Stimulated activated naive B cell treated with anti-CD40 and anti-IgM and Interleukin-4, amounts not matched to agents 10 μg/mL and 1 μg/mL and 100 μg/mL, for 72 hours (primary cell): Measurements from ENCODE around the gene CREG1.

Experiments used
- ATAC-seq, 2 donors: fragments of 150-1000 bp; cut with Tn5 transposase; replicated peaks; 2 replicates each; pipeline ENCODE4 v1.10.0; 2021; ENCODE audit warnings: moderate library complexity in 1 of 2
- DNase-seq: peaks from one replicate; pipeline ENCODE4 v3.0.0; 2021
- H3K27ac Mint-ChIP-seq: one replicate; pipeline ENCODE4 v1.8.0; 2022; ENCODE audit warnings: mild to moderate bottlenecking, mixed read lengths
- H3K27me3 Mint-ChIP-seq, 2 donors: one replicate each; pipeline ENCODE4 v1.8.0; 2022; ENCODE audit warnings: mixed read lengths in 2 of 2
- H3K36me3 Mint-ChIP-seq, 2 donors: one replicate each; pipeline ENCODE4 v1.8.0; 2022; ENCODE audit warnings: mixed read lengths in 2 of 2, mild to moderate bottlenecking in 1 of 2
- H3K4me1 Mint-ChIP-seq, 2 donors: one replicate each; pipeline ENCODE4 v1.8.0; 2022; ENCODE audit warnings: mixed read lengths in 2 of 2, mild to moderate bottlenecking in 1 of 2
- H3K4me3 Mint-ChIP-seq, 2 donors: one replicate each; pipeline ENCODE4 v1.8.0; 2022; ENCODE audit warnings: mild to moderate bottlenecking in 2 of 2, mixed read lengths in 2 of 2, moderate library complexity in 1 of 2
- H3K9me3 Mint-ChIP-seq, 2 donors: one replicate each; pipeline ENCODE4 v1.8.0; 2022; ENCODE audit warnings: mixed read lengths in 2 of 2, mild to moderate bottlenecking in 1 of 2

CREG1 gene

GRCh38 chr1:167532964-167533824 is 20.4 kb downstream of the CREG1 start:
- no peak for DNase-seq
- Mint-ChIP-seq H3K36me3 (no peaks in the 10 kb centered on the region), H3K4me3 (no peak overlapping the region), H3K9me3 (no peaks in the 10 kb centered on the region), H3K27me3 (no peaks in the 10 kb centered on the region), H3K27ac (no peak overlapping the region), H3K4me1 (peaks cover 0 to 2% of the 10 kb centered on the region in 2 donors)
- ATAC-seq: no peak

GRCh38 chr1:167532375-167532774 is 21.2 kb downstream of the CREG1 start:
- H3K27ac Mint-ChIP-seq: peak overlapping the region; percentile 32
- H3K4me3 Mint-ChIP-seq: no peak overlapping the region
- H3K4me1 Mint-ChIP-seq: no peaks in the 10 kb centered on the region
- no peaks in the 10 kb centered on the region for H3K9me3 Mint-ChIP-seq
- H3K36me3 Mint-ChIP-seq: no peaks in the 10 kb centered on the region
- ATAC-seq (no peak), DNase-seq (no peak)
- H3K27me3 Mint-ChIP-seq: no peaks in the 10 kb centered on the region

DNA sequence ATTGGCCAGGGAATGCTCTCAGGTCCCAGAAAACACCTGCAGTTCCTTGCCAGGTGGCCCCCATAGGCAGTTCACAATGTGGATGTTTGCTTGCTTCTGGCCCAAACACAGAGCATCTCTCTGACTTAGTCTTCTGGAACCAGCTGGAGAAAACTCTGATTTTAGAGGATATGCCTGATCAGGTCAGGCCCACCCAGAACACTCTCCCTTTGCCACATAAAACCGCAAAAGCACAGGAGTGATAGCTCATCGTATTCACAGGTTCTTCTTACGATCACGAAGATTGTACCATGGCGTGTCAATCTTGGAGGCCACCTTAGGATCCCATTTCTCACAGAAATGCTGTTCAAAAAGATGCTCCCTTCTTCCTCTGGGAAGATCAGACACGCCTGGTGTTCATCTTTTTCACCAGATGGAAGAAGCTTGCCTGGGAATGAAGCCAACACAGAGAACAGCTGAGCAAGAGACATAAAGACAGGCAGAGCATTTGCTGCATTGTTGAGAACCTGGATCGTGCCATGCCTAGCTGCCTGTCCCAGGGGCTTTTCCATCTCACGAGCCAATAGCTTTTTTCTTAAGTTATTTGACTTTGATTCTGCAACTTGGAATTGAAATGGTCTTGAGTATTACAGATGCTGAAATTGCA is 23.6 kb downstream of the CREG1 start:
- H3K36me3 Mint-ChIP-seq: no peaks in the 10 kb centered on the region
- no peak overlapping the region for H3K4me3 Mint-ChIP-seq
- H3K9me3 Mint-ChIP-seq: no peaks in the 10 kb centered on the region
- no peak overlapping the region for H3K27ac Mint-ChIP-seq
- no peaks in the 10 kb centered on the region for H3K4me1 Mint-ChIP-seq
- DNase-seq (no peak), ATAC-seq (no peak)
- peaks cover 5 to 10% of the 10 kb centered on the region in 2 donors for H3K27me3 Mint-ChIP-seq

DNA sequence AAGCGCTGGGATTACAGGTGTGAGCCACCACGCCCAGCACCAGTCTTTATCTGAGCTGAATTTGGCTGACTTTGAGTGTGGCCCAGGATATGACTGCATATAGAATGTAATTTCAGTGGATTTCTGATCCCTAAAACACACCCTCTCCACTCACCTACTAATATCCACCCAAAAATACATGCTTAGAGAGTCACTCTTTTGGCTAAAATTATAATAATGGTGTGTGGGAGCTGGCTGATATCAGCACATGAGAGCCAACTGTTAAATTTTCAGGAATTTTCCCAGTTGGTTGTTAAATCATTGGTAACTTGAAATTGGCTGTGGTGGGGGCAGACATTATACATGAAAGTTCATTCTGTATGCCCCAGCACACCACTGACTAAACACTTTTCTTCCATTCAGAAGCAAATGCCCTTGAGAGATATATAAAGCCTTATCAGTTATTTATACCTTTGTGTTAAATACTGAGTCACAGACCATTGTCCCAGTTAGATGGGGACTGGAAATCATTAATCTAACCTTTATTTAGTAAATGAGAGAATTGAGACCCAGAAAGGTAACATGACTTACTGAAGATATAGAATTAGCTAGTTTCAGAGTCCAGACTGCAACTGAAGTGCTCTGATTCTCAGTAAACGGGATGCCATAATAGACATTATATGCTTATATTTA is 25.4 kb downstream of the CREG1 start:
- peaks cover 5 to 10% of the 10 kb centered on the region in 2 donors for H3K27me3 Mint-ChIP-seq
- H3K4me3 Mint-ChIP-seq: no peak overlapping the region
- DNase-seq (no peak), ATAC-seq (no peak)
- no peaks in the 10 kb centered on the region for H3K4me1 Mint-ChIP-seq
- H3K9me3 Mint-ChIP-seq: peaks cover 0 to 1% of the 10 kb centered on the region in 2 donors
- no peaks in the 10 kb centered on the region for H3K36me3 Mint-ChIP-seq
- no peak overlapping the region for H3K27ac Mint-ChIP-seq

DNA sequence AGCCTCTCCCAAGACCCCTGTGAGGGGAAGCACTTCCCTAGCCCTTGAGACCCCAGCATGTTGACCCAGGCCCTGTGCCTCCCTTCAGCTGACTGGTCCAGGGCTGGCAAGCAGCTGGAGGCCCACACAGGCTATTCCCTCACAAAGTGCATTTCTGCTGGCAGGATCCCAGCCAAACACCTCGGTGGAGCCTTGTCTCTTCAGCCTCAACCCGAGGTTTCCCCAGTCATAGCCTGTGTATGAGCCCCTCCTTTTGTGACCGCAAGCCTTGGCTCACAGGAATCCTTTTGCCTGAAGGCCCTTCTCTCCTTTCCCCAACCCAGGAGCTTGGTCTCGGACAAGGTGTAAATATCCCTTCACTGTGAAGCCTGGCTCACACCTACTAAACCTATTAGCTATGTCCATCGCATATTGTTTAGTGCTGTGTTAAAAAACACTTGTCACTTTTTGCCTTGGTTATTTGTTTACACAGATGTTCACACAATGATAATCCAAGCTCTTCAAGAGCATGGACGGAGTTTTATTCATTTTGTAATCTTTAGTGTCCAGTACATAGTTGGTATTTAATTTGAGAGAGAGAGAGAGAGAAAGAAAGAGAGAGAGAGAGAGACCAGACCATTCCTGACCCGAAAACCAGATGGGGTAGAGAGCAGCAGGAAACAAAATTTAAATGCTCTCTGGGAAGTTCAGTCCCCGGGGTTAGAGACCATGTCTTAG is 26.7 kb downstream of the CREG1 start:
- Mint-ChIP-seq H3K9me3 (peaks cover 0 to 3% of the 10 kb centered on the region in 2 donors), H3K4me1 (no peaks in the 10 kb centered on the region), H3K27ac (no peak overlapping the region), H3K27me3 (peaks cover 5 to 10% of the 10 kb centered on the region in 2 donors), H3K36me3 (no peaks in the 10 kb centered on the region), H3K4me3 (no peak overlapping the region)
- no peak for DNase-seq
- ATAC-seq: no peak

GRCh38 chr1:167524651-167525050 is 28.9 kb downstream of the CREG1 start:
- H3K36me3 Mint-ChIP-seq: no peaks in the 10 kb centered on the region
- H3K4me3 Mint-ChIP-seq: no peak overlapping the region
- DNase-seq (no peak), ATAC-seq (no peak)
- H3K27me3 Mint-ChIP-seq: peaks cover 7 to 17% of the 10 kb centered on the region in 2 donors
- peaks cover 0 to 3% of the 10 kb centered on the region in 2 donors for H3K9me3 Mint-ChIP-seq
- no peak overlapping the region for H3K27ac Mint-ChIP-seq
- no peaks in the 10 kb centered on the region for H3K4me1 Mint-ChIP-seq

- ATAC-seq: no peak
Observed at GRCh38 chr1:167522246-167522645, 31.3 kb downstream of the CREG1 start.

DNA sequence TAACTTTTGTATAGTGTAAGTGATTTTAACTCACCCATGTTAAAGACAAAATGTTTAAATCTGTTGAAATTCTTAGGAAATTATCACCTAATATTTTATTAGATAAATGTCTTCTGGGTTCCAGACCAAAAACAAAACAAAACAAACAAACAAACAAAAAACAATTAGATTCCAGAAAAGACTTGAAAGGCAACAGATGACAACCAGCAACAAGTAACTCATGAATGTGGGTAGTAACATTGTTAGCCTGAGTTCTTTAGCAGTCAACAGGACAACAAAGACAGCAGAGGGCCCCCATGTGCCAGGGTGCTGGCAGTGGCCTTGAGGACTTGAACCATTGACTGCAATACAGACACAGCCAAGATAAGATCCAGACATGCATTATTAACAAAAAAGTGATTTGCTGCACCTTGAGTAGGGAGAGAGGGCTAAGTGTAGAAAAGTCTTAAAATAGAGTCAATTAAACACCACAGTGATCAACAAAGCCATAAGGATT is 32.8 kb downstream of the CREG1 start:
- DNase-seq (no peak), ATAC-seq (no peak)
- peaks cover 0 to 2% of the 10 kb centered on the region in 2 donors for H3K4me1 Mint-ChIP-seq
- peaks cover 0 to 2% of the 10 kb centered on the region in 2 donors for H3K36me3 Mint-ChIP-seq
- peaks cover 22 to 32% of the 10 kb centered on the region in 2 donors for H3K27me3 Mint-ChIP-seq
- H3K4me3 Mint-ChIP-seq: no peak overlapping the region
- no peak overlapping the region for H3K27ac Mint-ChIP-seq
- H3K9me3 Mint-ChIP-seq: peaks cover 0 to 3% of the 10 kb centered on the region in 2 donors

More at GRCh38 chr1:167522246-167522645, 31.3 kb downstream of the CREG1 start:
- DNase-seq: no peak
- Mint-ChIP-seq H3K4me1 (peaks cover 0 to 2% of the 10 kb centered on the region in 2 donors), H3K4me3 (no peak overlapping the region), H3K27ac (no peak overlapping the region), H3K36me3 (peaks cover 0 to 2% of the 10 kb centered on the region in 2 donors), H3K9me3 (peaks cover 0 to 3% of the 10 kb centered on the region in 2 donors), H3K27me3 (peaks cover 17 to 26% of the 10 kb centered on the region in 2 donors)

GRCh38 chr1:167518331-167518700 is 35.2 kb downstream of the CREG1 start, which contains the start of gene CD247:
CD247 (minus strand) TSS chr1:167518529; CDS start chr1:167518465, 64 bp downstream.
- Mint-ChIP-seq H3K4me1 (peaks cover 0 to 2% of the 10 kb centered on the region in 2 donors), H3K36me3 (peaks cover 0 to 2% of the 10 kb centered on the region in 2 donors), H3K4me3 (peak within 1 kb of the TSS in 1 of 2 donors; percentile 39), H3K27ac (no peak within 1 kb of the TSS), H3K27me3 (peaks cover 17 to 25% of the 10 kb centered on the region in 2 donors), H3K9me3 (peaks cover 0 to 2% of the 10 kb centered on the region in 2 donors)
- DNase-seq (no peak), ATAC-seq (no peak)

DNA sequence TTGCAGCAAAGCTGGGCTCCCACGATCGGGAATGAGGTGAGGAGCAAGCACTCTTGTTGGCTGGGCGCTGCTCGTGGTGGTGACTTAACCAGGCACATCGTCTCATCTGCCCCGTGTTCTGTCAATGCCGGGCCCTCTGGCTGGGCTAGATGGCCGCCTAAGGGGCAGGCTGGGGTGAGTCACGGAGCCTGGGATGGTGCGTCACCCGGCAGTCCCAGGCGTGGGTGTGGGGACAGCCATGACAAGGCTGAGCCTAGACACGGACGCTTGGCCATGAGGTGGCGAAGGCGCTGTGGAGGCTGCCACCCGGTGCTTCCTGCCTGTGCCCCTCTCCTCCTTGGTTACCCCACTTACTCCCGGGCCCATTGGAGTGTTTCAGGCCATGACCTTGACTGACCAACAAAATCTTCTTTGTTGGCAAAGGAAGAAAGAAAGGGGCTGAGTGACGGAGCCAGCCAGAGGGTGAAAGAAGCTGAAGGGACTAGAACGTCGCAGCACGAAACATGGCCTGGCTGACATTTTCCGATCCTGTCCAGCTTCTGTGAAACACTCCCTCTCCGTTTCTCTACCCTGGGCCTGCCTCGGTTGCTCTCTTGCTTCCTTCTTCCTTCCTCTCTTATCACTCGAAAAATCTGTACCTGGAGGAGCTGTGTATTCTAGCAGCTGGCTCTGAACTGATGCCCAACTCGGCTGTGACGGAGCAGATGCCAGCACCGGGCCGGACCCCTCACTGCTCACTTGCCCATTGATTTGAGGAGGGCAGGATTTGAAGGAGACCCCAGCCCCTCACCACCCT is 35.8 kb downstream of the CREG1 start:
- peaks cover 0 to 1% of the 10 kb centered on the region in 2 donors for H3K9me3 Mint-ChIP-seq
- H3K4me1 Mint-ChIP-seq: peaks cover 0 to 2% of the 10 kb centered on the region in 2 donors
- peak overlapping the region in 1 of 2 donors; percentile 39 for H3K4me3 Mint-ChIP-seq
- peaks cover 17 to 26% of the 10 kb centered on the region in 2 donors for H3K27me3 Mint-ChIP-seq
- DNase-seq (no peak), ATAC-seq (no peak)
- H3K36me3 Mint-ChIP-seq: peaks cover 0 to 2% of the 10 kb centered on the region in 2 donors
- no peak overlapping the region for H3K27ac Mint-ChIP-seq

DNA sequence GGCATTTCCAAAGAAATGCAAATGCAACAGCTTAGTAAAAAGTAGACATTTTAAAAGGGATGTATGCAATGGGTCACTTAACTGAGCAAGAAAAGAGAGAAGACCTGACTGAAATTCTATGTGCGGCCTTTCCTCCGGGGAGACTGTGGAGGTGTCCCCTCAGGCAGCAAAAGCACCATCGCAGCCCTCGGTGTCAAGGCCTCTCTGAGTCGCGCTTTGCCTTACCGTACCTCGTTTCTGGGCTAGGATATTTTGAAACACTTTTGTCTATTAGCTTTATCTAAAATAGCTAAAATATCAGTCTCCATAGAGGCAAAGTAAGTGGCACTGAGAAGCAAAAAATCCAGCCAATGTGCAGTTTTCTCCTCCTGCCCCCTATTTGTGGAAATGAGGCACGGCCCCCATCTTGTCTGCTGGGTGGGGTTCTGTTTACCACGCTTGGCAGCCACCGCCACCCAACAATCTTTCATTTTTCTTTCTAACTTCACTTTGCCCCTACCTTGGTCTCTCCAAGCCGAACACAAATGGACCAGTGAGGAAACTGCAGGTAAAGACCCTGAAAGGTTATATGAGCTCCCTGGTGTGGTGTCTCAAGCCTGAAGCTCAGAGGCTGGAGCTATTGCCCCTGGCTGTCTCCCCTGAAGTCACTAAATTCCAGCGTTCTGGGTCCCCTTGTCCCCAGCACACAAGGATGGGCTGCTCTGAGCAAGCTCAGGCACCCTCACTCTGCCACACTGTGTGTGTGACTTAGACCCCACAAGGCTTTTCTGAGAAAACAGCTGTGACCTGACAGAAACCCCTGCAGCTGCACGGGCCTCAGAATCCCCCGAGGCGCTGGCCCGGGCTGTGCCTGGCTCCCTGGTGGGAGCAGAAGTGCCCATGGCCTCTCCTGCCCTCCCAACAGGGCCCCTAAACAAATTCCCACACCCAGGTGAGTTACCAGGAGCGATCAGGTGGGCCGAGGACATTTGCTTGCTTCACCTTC is 36.9 kb downstream of the CREG1 start:
- Mint-ChIP-seq H3K27me3 (peaks cover 17 to 29% of the 10 kb centered on the region in 2 donors), H3K4me3 (no peak overlapping the region), H3K9me3 (no peaks in the 10 kb centered on the region), H3K36me3 (peaks cover 0 to 2% of the 10 kb centered on the region in 2 donors), H3K27ac (no peak overlapping the region), H3K4me1 (peaks cover 0 to 2% of the 10 kb centered on the region in 2 donors)
- ATAC-seq (no peak), DNase-seq (no peak)

DNA sequence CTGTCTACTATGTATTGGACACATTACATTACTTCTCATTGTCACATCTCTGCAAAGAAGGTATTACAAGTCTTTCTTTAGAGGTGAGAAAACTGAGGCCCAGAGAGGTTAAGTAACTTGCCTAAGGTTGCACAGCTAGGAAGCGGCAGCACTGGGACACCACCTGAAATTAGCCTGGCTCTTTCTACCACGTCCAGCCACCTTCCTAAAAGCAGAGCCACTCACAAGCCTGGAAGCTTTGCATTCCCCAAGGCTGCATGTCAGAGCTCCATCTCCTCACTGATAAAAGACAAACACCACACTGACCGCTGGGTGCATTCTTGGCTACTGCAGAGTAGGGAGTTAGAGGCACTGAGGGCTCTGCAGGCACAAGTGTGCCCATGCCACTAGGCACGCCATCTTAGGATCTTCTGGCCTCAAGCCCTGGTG is 37.7 kb downstream of the CREG1 start:
- H3K9me3 Mint-ChIP-seq: no peaks in the 10 kb centered on the region
- H3K27me3 Mint-ChIP-seq: peaks cover 18 to 28% of the 10 kb centered on the region in 2 donors
- peaks cover 0 to 2% of the 10 kb centered on the region in 2 donors for H3K4me1 Mint-ChIP-seq
- DNase-seq (no peak), ATAC-seq (no peak)
- no peak overlapping the region for H3K27ac Mint-ChIP-seq
- H3K36me3 Mint-ChIP-seq: peaks cover 0 to 2% of the 10 kb centered on the region in 2 donors
- no peak overlapping the region for H3K4me3 Mint-ChIP-seq
